ENCODE measurements around the gene OPHN1.

GRCh38 chrX:68049466-68049865 is 383.8 kb downstream of the OPHN1 start:
- no peak for TF ChIP-seq CTCF (IDR thresholded peaks at IDR 0.05)
- no peak for TF ChIP-seq POLR2A (IDR thresholded peaks at IDR 0.05)
